WI38 (cell line): ENCODE data around the gene MICAL2.
A peak's percentile ranks its signal among the peaks of the same experiment; 100 is the strongest.

Experiments used
- H3K4me3 ChIP-seq: 2 replicates; pipeline ENCODE4 v1.5.1; 2011; ENCODE audit warnings: low read depth, mild to moderate bottlenecking, control low read depth, low read length
- TF ChIP-seq, protein P1 (sequence below): IDR thresholded peaks from 2 replicates; pipeline ENCODE4 v1.5.1; 2012; ENCODE audit warnings: low read depth, mild to moderate bottlenecking, control low read depth, low read length

Gene MICAL2

DNA sequence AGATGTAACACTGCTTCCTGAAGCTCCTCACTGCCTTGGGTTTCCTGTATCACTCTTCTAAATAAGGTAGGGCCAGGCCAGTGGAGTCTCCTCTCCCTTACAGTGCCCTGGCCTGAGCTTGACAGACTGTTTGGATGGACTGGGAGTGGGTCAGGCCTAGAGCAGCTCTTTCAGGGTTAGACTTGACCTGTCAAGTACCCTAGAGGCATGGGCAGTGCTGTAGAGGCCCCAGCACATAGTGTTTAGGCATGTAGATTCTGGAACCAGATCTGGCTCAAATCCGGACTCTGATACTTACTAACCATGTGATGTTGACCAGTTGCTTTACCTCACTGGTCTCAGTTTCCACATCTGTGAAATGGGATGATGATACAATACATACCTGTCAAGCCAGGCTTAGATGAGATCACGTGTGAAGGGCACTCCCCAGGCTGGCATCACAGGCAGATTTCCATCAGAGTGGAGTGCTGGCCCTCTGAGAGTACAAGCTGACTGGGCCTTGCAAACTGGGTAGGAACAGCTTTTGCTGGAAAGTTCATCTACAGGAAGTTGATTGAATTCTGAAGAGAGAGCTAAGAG lies 1.4 kb upstream of the MICAL2 start:
- TF ChIP-seq, protein P1, sequence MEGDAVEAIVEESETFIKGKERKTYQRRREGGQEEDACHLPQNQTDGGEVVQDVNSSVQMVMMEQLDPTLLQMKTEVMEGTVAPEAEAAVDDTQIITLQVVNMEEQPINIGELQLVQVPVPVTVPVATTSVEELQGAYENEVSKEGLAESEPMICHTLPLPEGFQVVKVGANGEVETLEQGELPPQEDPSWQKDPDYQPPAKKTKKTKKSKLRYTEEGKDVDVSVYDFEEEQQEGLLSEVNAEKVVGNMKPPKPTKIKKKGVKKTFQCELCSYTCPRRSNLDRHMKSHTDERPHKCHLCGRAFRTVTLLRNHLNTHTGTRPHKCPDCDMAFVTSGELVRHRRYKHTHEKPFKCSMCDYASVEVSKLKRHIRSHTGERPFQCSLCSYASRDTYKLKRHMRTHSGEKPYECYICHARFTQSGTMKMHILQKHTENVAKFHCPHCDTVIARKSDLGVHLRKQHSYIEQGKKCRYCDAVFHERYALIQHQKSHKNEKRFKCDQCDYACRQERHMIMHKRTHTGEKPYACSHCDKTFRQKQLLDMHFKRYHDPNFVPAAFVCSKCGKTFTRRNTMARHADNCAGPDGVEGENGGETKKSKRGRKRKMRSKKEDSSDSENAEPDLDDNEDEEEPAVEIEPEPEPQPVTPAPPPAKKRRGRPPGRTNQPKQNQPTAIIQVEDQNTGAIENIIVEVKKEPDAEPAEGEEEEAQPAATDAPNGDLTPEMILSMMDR: no peak
- H3K4me3 ChIP-seq: no peak overlapping the region

DNA sequence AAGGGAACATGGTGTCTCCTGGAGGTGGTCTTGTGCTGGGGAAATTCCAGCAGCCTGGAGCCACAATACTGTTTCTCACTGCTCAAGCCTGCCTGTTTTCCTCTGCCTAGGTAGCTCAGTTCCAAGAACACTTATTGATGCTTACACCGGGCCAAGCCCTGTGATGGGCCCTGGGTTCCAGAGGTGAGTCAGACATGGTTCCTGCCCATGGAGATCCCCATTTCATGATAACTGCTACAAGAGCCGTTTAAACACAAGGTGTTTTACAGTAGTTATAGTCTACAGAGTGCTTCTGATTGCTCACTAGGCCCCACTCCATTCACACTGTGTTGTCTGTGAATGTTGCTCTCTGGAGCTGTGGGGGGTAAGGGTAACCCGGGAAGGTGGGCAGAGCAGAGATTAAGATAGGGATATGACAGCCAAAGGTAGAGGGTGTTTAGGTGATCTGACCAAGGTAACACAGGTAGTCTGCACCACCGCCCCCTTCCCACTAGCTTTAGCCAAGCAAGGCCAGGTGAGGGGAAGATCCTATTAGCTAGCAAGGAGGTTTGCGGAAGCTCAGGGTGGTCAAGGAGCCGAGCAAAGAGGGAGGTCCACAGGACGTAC lies 696 bp upstream of the MICAL2 start:
- peak overlapping the region; percentile 85 for H3K4me3 ChIP-seq
- TF ChIP-seq, protein P1: no peak

DNA sequence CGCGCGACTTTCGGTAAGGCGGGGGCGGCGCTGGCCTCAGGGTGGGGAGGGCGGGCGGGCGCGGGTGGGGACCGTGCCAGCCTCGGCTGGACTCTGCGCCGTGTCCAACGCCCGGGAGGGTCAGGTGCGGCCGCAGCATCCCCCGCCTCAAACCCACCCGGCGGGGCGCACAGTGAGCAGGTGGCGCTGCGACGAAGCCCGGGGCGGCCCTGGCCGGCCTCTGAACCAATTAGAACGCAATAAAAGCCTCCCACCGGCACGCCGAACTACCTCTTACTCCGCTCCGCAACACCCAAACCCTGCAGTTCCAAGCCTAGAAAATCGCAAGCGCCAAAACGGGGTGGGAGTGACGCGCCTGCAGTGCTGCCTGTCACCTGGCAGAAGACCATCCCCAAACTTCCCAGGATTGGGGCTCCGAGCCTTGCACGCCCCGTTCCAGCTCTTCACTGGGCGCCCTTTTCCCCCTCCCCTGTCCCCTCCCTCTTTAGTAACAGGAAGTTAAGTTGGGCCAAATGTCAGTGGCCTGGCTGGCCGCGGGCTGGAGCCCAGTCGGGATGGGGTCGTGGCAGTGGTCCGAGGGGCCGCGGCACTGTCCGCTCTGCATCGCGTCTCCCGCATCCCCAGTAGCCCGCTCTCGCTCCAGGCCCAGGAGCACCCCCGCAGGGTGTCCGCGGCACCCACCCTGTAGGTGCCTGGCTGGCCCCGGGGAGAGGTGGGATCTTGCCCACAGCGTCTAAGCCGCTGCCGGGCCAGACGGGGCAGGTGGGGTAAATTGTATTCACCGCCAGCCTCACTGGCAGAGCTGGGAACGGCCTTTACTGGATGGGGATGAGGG lies 541 bp downstream of the MICAL2 start:
- TF ChIP-seq, protein P1: no peak
- peak overlapping the region; percentile 85 for H3K4me3 ChIP-seq

DNA sequence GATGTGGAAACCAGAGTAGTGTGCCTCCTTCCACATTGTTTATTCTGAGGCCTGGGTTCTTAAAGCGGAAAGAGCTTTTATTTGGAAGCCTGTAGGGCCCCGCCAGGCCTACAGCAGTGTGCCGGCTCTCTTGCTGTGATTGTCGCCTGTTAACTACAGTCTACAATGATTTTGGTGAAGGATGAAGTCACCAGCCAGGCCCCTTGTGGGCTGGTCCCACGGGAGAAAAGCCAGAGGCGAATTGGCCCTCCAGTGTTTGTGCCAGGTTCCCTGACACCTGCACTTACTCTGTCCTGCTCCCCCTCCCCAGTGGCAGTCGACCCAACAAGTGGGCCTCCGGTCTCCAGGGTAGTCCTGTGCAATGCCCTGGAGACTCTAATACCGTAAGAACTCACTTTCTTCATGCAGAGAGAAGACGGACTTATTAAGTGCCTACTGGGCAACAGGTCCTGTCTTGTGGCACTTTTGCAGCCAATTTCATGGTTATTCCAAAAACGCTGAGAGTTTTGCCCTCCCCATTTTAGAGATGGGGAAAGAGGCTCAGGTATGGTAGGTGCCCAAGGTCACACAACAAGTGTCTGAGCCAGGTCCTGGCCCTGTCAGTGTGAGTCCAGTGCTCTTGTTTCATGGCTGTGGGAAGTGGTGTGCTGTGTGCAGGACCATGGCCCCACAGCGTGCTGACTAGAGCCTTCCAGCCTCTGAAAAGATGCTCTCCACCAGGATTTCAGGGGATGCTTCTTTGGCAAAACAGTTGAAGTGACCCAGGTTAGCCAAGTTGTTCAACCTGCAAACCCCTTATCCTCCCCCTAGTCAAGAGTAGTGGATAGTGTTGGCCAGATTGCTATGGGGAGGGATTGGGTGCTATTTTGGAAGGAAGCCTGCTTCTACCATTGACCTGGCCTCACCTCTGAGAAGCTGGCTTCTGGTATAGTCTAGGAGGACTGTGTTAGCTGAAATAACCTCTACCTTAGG lies 1.4 kb downstream of the MICAL2 start:
- TF ChIP-seq, protein P1: no peak
- peak overlapping the region; percentile 85 for H3K4me3 ChIP-seq

DNA sequence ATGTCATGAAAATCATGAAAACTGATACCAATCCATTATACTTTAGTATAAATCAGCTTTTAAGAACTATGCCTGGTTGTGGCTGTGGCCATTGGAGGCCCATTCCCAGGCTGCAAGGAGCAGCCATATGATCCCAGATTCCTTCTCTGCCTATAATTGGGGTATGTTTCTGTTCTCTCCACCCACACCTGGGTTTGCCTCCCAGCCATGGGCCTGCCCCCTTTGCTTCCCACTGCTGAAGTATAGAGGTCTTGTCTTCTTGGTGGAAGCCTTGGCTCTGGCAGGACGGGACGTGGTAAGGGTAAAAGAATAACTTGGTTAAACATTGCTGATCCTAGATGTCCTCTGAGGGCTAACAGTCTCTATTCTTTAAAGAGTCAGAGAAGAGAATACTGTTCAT lies 2.4 kb downstream of the MICAL2 start:
- peak overlapping the region; percentile 85 for H3K4me3 ChIP-seq
- TF ChIP-seq, protein P1: no peak

DNA sequence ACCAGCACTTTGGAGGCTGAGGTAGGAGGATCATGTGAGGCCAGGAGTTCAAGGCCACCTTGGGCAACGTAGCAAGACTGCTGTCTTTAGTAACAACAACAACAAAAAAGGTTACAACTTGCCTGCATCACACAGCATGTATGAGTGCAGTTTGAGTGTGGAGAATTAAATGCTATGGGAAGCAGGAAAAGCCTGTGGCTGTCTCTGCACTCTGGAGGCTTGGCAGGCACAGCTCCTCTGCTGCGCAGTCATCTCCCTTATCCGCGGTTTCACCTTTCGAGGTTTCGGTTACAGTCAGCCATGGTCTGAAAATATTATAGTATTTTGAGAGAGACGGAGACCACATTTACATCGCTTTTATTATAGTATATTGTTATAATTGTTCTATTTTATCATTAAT lies 2.9 kb downstream of the MICAL2 start:
- TF ChIP-seq, protein P1: no peak
- H3K4me3 ChIP-seq: peak overlapping the region; percentile 4; the same call in 1 of the 2 replicates
